Stimulated activated effector memory CD8-positive, alpha-beta T cell treated with anti-CD3 and anti-CD28 coated beads, Interleukin-12 subunit alpha, Interleukin-12 subunit beta, amount 100 ng/mL, for 72 hours (primary cell): ENCODE results near the gene TCF7.
"Not testable (repeated sequence)": the region's sequence is repeated elsewhere in the genome, so short reads cannot be mapped to it uniquely, and the experiment has no call there.

Experiments used
- ATAC-seq: fragments of 150-1000 bp; cut with Tn5 transposase; 2 replicates; pipeline ENCODE4 v1.10.0; 2021
- DNase-seq, 2 donors: peaks; one replicate each; pipeline ENCODE4 v3.0.0; 2021 to 2022; ENCODE audit warnings: low spot score in 2 of 2
- H3K27ac Mint-ChIP-seq: one replicate; pipeline ENCODE4 v1.8.0; 2022; ENCODE audit warnings: mild to moderate bottlenecking, mixed read lengths
- H3K36me3 Mint-ChIP-seq: one replicate; pipeline ENCODE4 v1.8.0; 2022; ENCODE audit warnings: mild to moderate bottlenecking, mixed read lengths
- H3K4me1 Mint-ChIP-seq: one replicate; pipeline ENCODE4 v1.8.0; 2022; ENCODE audit warnings: mixed read lengths
- H3K4me3 Mint-ChIP-seq: one replicate; pipeline ENCODE4 v1.8.0; 2022; ENCODE audit warnings: mild to moderate bottlenecking, mixed read lengths
- H3K9me3 Mint-ChIP-seq: one replicate; pipeline ENCODE4 v1.8.0; 2022; ENCODE audit warnings: mixed read lengths

Gene TCF7

DNA sequence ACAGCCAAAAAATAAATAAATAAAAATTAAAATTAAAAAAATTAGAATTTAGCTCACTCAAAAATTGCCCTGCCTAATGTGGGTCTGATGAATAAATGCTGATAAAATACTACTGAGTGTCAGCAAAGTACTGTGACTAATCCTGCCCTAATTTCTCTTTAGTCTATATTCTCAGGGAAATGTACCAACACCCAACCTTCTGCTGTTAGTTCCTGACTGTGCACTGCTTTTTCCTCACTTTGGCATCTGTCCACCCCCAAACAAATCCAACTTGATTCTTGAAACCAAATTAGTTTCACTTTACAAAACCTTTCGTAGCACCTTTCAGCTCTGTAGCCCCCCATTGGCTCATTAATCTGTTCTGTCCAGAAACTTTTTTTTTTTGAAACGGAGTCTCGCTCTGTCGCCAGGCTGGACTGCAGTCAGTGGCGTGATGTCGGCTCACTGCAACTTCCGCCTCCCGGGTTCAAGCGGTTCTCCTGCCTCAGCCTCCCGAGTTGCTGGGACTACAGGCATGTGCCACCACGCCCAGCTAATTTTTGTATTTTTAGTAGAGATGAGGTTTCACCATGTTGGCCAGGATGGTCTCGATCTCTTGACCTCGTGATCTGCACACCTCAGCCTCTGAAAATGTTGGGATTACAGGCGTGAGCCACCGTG lies 37.8 kb downstream of the TCF7 start:
- not testable (repeated sequence) for ATAC-seq, DNase-seq, H3K9me3 Mint-ChIP-seq, H3K4me3 Mint-ChIP-seq
- peaks cover 21% of the 10 kb centered on the region for H3K4me1 Mint-ChIP-seq
- peak overlapping the region; percentile 80 for H3K27ac Mint-ChIP-seq
- peaks cover 96% of the 10 kb centered on the region for H3K36me3 Mint-ChIP-seq

DNA sequence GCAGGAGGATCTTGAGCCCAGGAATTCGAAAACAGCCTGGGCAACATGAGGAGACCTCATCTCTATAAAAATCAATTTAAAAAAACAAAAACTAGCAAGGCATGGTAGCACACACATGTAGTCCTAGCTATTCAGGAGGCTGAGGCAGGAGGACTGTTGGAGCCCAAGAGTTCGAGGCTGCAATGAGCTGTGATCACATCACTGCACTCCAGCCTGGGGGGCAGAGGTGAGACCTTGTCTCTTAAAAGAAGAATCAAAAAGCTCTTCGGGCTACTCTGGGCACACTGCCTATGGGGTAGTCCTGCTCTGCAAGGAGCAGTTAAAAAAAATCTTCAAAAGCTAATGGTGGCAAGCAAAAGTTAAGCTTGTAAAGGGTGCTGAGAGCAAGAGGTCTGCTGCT lies 38.8 kb downstream of the TCF7 start:
- peaks cover 96% of the 10 kb centered on the region for H3K36me3 Mint-ChIP-seq
- ATAC-seq (no peak), DNase-seq (no peak)
- H3K9me3 Mint-ChIP-seq: no peaks in the 10 kb centered on the region
- peak overlapping the region; percentile 80 for H3K27ac Mint-ChIP-seq
- H3K4me1 Mint-ChIP-seq: peaks cover 27% of the 10 kb centered on the region
- no peak overlapping the region for H3K4me3 Mint-ChIP-seq

DNA sequence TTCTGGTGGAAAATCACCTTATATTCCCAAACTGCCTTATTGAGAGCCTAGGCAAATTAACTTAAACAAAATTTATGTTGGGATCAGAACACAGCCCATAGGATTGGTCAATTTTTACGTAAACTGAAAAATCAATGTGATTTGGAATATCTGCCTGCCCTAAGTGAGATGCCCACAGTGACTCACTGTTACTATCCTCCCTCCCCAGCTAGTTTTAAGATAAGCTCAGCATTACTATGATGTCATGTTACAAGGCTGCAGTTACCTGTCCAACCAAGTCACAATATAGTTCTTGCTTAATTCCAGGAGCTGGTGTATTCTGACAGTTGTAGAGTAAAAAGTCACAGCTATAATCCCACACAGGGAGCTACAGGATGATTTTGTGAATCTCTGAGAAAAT lies 39.2 kb downstream of the TCF7 start:
- no peak for DNase-seq
- Mint-ChIP-seq H3K36me3 (peaks cover 97% of the 10 kb centered on the region), H3K4me1 (peaks cover 27% of the 10 kb centered on the region), H3K4me3 (no peak overlapping the region), H3K27ac (no peak overlapping the region), H3K9me3 (no peaks in the 10 kb centered on the region)
- ATAC-seq: peak; percentile 67

DNA sequence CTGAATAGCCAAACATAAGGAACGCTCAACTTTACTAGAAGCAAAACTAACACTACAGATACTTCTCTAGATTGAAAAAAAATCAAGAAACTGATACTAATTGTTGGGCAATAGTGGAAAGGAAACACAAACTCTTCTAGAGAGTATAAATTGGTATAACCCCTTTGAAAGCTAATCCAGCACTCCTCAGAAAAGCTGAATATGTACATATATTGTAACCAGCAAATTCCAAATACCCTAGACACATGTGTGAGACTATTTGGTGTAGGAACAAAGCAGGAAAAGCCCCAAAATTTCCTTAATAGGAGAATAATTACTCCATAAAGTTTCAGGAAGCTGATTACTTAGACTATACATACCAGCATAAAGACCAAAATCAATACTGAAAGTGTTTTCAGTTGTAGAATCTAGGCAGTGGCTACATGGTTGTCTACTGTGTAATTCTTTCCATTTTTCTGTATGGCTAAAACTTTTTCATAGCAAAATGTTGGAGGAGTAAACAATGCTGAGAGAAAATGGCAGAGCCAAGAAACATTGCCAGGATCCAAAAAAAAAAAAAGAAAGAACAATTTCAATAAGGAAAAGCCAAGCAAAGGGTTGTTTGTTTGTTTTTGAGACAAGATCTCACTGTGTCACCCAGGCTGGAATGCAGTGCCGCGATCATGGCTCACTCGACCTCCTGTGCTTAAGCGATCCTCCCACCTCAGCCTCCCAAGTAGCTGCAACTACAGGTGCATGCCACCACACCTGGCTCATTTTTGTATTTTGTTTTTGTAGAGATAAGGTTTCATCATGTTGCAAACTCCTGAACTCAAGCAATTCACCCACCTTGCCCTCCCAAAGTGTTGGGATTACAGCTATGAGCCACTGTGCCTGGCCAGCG lies 47.3 kb downstream of the TCF7 start:
- no peaks in the 10 kb centered on the region for H3K9me3 Mint-ChIP-seq
- no peak overlapping the region for H3K4me3 Mint-ChIP-seq
- DNase-seq: no peak
- H3K4me1 Mint-ChIP-seq: peaks cover 25% of the 10 kb centered on the region
- peaks cover 100% of the 10 kb centered on the region for H3K36me3 Mint-ChIP-seq
- H3K27ac Mint-ChIP-seq: no peak overlapping the region
- no peak for ATAC-seq

DNA sequence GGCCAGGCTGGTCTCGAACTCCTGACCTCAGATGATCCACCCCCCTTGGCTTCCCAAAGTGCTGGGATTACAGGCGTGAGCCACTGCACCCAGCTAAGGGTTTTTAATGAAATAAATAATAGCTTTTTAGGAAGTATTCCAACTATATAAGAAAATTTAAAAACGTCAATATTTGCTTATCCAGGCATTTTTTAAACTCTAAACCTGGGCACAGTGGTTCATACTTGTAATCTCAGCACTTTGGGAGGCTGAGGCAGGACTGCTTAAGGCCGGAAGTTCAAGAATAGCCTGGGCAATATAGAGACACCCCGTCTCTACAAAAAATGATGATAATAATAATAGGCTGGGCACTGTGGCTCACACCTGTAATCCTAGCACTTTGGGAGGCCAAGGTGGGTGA lies 48.1 kb downstream of the TCF7 start:
- no peak overlapping the region for H3K4me3 Mint-ChIP-seq
- ATAC-seq (no peak), DNase-seq (no peak)
- no peaks in the 10 kb centered on the region for H3K9me3 Mint-ChIP-seq
- peaks cover 100% of the 10 kb centered on the region for H3K36me3 Mint-ChIP-seq
- H3K4me1 Mint-ChIP-seq: peaks cover 25% of the 10 kb centered on the region
- no peak overlapping the region for H3K27ac Mint-ChIP-seq

DNA sequence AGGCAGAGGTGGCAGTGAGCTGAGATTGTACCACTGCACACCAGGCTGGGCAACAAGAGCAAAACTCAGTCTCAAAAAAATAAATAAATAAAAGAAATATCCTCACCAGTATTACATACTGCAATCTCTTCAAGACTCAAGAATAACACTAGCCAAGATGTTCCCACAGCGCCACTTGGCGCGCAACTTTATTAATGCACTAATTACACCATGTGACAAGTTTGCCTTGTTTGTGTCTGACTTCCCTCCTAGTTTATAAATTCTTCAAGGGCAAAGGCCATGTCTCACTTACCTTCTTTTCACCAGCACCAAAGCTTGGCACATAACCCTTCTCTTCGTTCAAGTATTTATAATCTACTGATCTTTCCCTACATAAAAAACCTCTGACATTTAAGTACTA lies 57.5 kb downstream of the TCF7 start:
- DNase-seq (no peak), ATAC-seq (no peak)
- no peaks in the 10 kb centered on the region for H3K9me3 Mint-ChIP-seq
- no peak overlapping the region for H3K4me3 Mint-ChIP-seq
- peaks cover 99% of the 10 kb centered on the region for H3K36me3 Mint-ChIP-seq
- peak overlapping the region; percentile 71 for H3K27ac Mint-ChIP-seq
- peaks cover 28% of the 10 kb centered on the region for H3K4me1 Mint-ChIP-seq

DNA sequence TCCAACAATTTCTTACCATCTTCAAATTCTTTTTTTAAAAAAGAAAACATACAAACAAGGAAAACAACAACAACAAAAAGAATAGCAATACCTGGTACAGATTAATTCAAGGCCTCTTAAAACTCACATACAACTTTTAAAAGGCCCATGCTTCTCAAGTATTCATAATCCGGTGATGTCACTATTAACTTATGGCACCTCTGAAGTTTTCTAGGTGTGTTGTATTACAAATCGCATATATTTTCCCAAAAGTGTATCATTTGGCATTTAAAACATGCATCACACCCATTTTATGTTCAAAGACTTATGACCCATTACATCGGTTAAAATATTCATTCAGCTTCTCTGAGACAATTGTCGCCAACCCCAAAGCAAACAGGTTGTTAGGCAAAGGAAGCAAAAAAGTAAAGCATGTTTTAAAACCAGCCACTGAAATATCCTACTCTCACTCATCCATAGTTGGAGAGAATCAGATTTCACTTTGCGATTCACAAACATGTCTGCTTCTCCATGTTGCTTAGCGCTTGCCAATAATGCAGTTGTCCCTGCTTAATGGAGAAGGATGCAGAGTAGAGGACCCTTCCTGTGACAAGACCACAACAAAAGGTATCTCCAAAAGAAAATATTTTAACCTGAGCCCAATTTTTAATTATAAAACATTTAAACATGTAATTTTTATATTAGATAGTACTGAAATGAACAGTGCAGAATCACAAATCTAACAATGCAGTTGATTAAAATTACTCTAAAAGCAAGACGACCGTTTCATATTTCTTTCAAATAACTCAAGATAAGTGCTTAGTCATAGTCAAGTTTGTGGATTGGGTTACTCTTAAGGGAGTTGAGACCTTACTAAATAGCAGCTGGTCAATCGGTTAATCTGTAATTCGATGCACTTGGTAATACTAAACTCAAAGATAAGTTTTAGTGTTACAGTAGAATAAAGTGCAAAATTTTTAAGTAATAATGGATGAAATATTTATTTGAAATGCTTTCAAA lies 60.7 kb downstream of the TCF7 start:
- no peaks in the 10 kb centered on the region for H3K9me3 Mint-ChIP-seq
- H3K36me3 Mint-ChIP-seq: peaks cover 71% of the 10 kb centered on the region
- H3K4me1 Mint-ChIP-seq: peaks cover 25% of the 10 kb centered on the region
- no peak for DNase-seq
- H3K27ac Mint-ChIP-seq: peak overlapping the region; percentile 98
- peak overlapping the region; percentile 90 for H3K4me3 Mint-ChIP-seq
- no peak for ATAC-seq

DNA sequence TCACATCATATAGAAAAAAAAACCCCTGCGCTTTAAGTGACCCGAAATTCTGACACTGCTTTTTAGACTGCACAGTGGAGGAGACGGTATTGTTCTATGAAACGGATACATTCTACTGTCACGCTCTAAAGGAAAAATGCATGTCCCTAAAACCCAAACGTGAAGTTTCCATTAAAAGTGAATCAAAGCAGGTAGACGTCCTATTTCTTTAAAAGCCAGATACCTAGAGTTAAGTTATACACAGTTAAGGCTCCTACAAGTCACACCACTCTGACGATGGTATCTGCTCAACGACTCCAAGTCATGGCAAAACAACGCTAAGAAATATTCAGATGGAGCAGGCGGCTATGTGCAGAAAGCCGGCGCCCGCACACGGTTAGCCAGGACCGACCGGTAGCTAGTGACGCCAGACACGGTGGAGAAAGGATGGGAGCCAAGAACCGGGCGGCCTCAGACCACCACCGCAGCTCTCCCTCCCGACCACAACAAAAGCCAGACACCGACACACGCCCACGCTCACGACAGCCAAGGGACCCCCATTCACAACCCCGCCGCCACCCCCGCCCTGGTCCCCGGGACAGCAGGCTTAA lies 61.5 kb downstream of the TCF7 start:
- peaks cover 25% of the 10 kb centered on the region for H3K4me1 Mint-ChIP-seq
- peak overlapping the region; percentile 98 for H3K27ac Mint-ChIP-seq
- no peak for DNase-seq

DNA sequence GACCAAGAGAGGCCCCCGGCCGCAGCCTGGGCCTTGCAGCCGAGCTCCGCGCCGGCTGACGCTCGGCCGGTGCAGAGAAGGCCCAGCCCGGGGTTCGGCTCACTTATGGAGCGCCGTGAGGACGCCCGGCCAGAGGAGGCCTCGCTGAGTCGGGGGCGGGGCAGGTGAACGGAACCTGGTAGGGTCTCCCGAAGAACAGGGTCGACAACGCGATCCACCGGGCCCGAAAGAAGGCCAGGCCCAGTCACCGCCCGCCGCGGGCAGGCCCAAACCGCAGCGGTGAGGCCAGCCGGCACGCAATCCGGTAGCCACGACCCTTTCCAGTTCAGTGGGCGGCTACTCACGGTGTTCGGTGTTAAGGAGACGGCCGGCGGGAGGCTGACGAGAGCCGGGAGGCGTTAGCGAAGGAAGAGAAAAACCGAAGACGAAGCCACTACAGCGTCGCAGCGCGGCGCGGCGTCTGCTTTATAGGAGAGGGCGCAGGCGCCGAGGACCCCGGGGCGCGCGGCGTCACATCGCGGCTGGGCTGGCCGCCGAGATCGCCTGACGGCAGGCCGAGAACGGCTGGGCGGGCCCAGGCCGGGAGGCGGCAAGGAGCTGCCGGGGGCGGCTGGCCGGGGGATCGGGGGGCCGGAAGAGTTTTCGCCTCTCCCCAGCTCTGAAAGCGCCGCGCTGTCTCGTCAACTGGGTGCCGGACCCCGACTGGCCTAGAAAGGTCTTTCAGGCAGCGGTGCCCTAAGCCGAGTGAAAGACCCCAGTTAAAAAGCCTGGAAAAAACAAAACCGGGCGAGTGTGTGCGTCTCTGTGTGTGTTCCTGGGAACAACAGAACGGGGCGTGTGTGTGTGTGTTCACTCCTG lies 62.3 kb downstream of the TCF7 start, which contains the start of gene SKP1:
Gene SKP1 (minus strand): TSS at position 440 of the 858 bp plus-strand sequence. CDS start 2,928 bp downstream, outside the sequence.
- Mint-ChIP-seq H3K4me3 (peak within 1 kb of the TSS; percentile 90), H3K36me3 (peaks cover 55% of the 10 kb centered on the region), H3K4me1 (peaks cover 25% of the 10 kb centered on the region), H3K27ac (peak within 1 kb of the TSS; percentile 98), H3K9me3 (no peaks in the 10 kb centered on the region)
- DNase-seq (peak; percentile 91 to 95), ATAC-seq (peak; percentile 90)

More for the DNA sequence above, 61.5 kb downstream of the TCF7 start:
- Mint-ChIP-seq H3K36me3 (peaks cover 62% of the 10 kb centered on the region), H3K9me3 (no peaks in the 10 kb centered on the region), H3K4me3 (peak overlapping the region; percentile 90)
- peak; percentile 46 for ATAC-seq

DNA sequence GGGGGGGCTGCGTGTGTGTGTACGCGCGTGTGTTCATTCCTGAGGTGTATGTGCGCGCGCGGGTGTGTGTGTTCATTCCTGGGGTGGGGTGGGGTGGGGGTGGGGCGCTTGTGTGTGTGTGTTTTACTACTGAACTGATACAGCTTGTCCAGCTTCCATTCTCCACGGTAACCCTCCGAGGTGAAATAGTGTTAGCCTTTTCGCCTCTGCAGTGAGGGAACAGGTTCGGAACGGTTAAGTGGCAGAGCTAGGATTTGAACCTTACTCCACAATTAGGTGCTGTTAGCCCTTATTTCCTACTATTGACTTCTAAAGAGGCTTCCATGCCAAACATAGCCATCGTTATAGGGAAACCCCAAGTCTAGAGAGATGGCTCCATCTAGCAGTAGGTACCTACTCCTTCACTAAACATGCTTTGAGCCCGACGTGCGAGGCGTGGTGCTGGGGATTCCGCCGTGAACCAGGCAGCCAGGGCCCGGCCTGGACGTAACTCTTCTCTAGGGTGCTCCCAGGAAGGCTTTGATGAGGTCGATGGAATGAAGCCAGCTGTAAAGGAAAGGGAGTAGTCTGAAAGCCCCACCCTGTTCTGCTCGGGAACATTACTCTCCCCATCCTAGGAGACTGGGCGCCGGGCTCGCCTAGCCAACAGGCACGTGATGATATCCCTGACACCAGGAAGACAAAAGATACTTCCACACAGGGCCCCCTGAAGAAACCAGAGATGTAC lies 63.1 kb downstream of the TCF7 start:
- DNase-seq: no peak
- H3K4me3 Mint-ChIP-seq: peak overlapping the region; percentile 90
- peak; percentile 22 for ATAC-seq
- no peaks in the 10 kb centered on the region for H3K9me3 Mint-ChIP-seq
- peaks cover 19% of the 10 kb centered on the region for H3K4me1 Mint-ChIP-seq
- peaks cover 47% of the 10 kb centered on the region for H3K36me3 Mint-ChIP-seq
- H3K27ac Mint-ChIP-seq: peak overlapping the region; percentile 98

DNA sequence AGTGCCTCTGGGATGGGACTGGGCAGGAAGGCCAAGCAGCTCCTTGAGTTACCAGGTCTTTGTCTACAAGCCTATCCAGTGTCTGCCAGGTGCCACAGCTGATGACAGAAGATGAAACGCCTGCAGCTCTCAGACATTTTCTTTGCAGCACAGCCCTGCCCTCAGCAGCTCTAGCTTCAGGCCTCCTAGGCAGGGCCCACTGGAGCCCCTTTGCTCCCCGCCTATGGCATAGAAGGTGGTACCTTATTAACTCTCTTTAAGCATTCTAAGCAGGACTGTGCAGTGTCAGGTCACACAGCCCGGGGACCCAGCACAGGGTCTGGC lies 63.6 kb downstream of the TCF7 start:
- DNase-seq (no peak), ATAC-seq (no peak)
- Mint-ChIP-seq H3K36me3 (peaks cover 42% of the 10 kb centered on the region), H3K4me1 (peaks cover 17% of the 10 kb centered on the region), H3K9me3 (no peaks in the 10 kb centered on the region), H3K27ac (peak overlapping the region; percentile 98), H3K4me3 (peak overlapping the region; percentile 90)

DNA sequence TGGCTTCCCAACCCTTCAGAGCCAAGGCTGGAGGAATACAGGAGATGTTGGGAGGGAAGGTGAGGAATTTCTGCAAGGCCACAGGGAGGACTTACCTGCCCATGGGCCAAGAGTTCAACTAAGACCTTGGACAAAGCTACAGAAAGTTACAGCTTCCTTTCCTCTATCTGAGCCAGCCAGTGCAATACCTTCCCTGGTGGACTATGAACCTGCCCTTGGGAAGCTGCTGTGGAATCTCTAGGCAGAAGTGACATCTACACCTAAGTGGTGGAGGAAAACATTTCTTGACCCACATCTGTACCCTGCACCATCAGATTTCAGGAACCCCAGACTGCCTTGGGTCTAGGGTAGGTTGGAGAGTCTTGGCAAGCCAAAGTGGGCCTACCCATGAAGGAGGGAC lies 69.0 kb downstream of the TCF7 start:
- DNase-seq (no peak), ATAC-seq (no peak)
- H3K36me3 Mint-ChIP-seq: no peaks in the 10 kb centered on the region
- no peak overlapping the region for H3K27ac Mint-ChIP-seq
- H3K4me1 Mint-ChIP-seq: no peaks in the 10 kb centered on the region
- H3K4me3 Mint-ChIP-seq: no peak overlapping the region
- H3K9me3 Mint-ChIP-seq: no peaks in the 10 kb centered on the region
